Suprapubic skin (tissue), 4 donors: ENCODE measurements around the gene MESP1.

ENCODE experiments used
- CTCF ChIP-seq, 2 donors: fragments of 200-600 bp in 1 of 2; fragments of 450-650 bp in 1 of 2; sonication (generic) in 1 of 2; IDR thresholded peaks; one replicate each; pipeline ENCODE4 v1.5.1; 2016 to 2019; ENCODE audit warnings: antibody characterized with exemption in 2 of 2, mild to moderate bottlenecking in 1 of 2, moderate library complexity in 1 of 2
- POLR2A ChIP-seq, 2 donors: fragments of 450-650 bp; IDR thresholded peaks; one replicate each; pipeline ENCODE4 v1.6.1; 2017; ENCODE audit warnings: antibody characterized with exemption in 2 of 2, mild to moderate bottlenecking in 2 of 2, moderate library complexity in 2 of 2
- POLR2AphosphoS5 ChIP-seq, 3 donors: sonication (generic); formaldehyde crosslinking; IDR thresholded peaks; one replicate each; pipeline ENCODE4 v1.6.1; 2017; ENCODE audit warnings: antibody characterized with exemption in 3 of 3

GRCh38 chr15:89743011-89743410, 8.0 kb downstream of the MESP1 start:
- no peak for TF ChIP-seq CTCF (IDR thresholded peaks at IDR 0.05)
- no peak for TF ChIP-seq POLR2A (IDR thresholded peaks at IDR 0.05)
- no peak for TF ChIP-seq POLR2AphosphoS5 (IDR thresholded peaks at IDR 0.05)
